Measurements from ENCODE around the gene SGO2. TPM values are rescaled to one million over a fixed set of nuclear protein-coding genes. Genes with fewer than 3 reads are reported as not detected.

Gene SGO2
- total and polyA plus RNA-seq, 2 donors (not counting 1 experiment from before 2014, with no cell fraction given) = 0.89 to 5.3 TPM

DNA sequence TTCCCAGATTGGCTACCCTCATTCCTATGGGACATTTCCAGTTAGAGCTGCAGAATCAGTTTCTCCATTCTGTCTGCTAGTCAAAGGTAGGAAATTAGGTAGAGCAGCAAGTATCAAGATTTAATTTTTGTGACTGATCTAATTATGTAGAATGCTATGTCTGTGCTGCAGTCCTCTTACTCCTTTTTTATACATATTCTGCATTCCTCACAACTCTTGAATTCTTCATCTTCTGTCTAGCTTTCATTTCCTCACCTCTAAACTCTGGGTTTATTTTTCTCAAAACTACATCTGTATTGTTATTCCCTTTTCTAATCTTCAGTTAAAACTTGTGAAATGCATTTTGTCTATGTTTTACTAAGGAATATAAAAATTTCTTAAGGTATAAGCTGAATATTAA is 8.6 kb downstream of the SGO2 start:
- POLR2A ChIA-PET = no interaction called here
- DNase-seq (no peak), ATAC-seq (ENCODE audit: low read depth) (no peak)
- CTCF ChIA-PET = interaction anchor here (1.5 kb wide), 1 partner anchor 25 kb away, joined by 3 read pairs; the partner anchor contains the start of gene KCTD18
- H3K36me3 ChIP-seq (replicated peaks in 1 of 2; ENCODE audit: control extremely low read depth in 1 of 2, control insufficient read depth in 1 of 2, extremely low read depth in 1 of 2, insufficient read depth in 2 of 2, low read length in 1 of 2) = no peaks in the 10 kb centered on the region
- no peaks in the 10 kb centered on the region for H3K27me3 Mint-ChIP-seq
- no peaks in the 10 kb centered on the region for H3K27me3 ChIP-seq (replicated peaks in 1 of 4; ENCODE audit: control extremely low read depth in 1 of 4, control insufficient read depth in 3 of 4, insufficient read depth in 4 of 4, low read length in 3 of 4)
- no peak overlapping the region for H3K9ac ChIP-seq (ENCODE audit: low read length)
- no peaks in the 10 kb centered on the region for H3K9me3 Mint-ChIP-seq (ENCODE audit: insufficient read depth)
- no peak overlapping the region for H3K27ac ChIP-seq (ENCODE audit: low read length in 2 of 2)
- no peak overlapping the region for H2AFZ ChIP-seq (ENCODE audit: insufficient read depth, low read depth, low read length, poor library complexity, severe bottlenecking)
- no peak overlapping the region for H3K4me3 ChIP-seq (ENCODE audit: control extremely low read depth in 1 of 5, extremely low read depth in 1 of 5, insufficient read depth in 1 of 5, low read depth in 2 of 5, low read length in 4 of 5)
- no peaks in the 10 kb centered on the region for H3K4me1 ChIP-seq (ENCODE audit: control insufficient read depth in 2 of 2, insufficient read depth in 2 of 2, low read length in 2 of 2)
- no peak overlapping the region for H3K4me3 Mint-ChIP-seq
- no peak overlapping the region for H3K27ac Mint-ChIP-seq
- H3K9me3 ChIP-seq (ENCODE audit: control extremely low read depth in 1 of 3, control insufficient read depth in 2 of 3, insufficient read depth in 1 of 3, low read length in 2 of 3) = no peaks in the 10 kb centered on the region
- H3K4me2 ChIP-seq (replicated peaks; ENCODE audit: low read depth, low read length, poor library complexity, severe bottlenecking) = no peak overlapping the region
- no peaks in the 10 kb centered on the region for H4K20me1 ChIP-seq (ENCODE audit: control insufficient read depth, insufficient read depth, low read length, poor library complexity, severe bottlenecking)
- TF ChIP-seq CTCF (IDR thresholded peaks at IDR 0.05) (no peak), EZH2 (IDR thresholded peaks at IDR 0.05; ENCODE audit: borderline replicate concordance, insufficient read depth, low read depth, low read length, poor library complexity, severe bottlenecking) (no peak)
- H3K79me2 ChIP-seq (ENCODE audit: control insufficient read depth, insufficient read depth, low read length) = peaks cover 20% of the 10 kb centered on the region
- H3K4me1 Mint-ChIP-seq = no peaks in the 10 kb centered on the region
- intact Hi-C loops (cut with micrococcal nuclease) = no loop called here

DNA sequence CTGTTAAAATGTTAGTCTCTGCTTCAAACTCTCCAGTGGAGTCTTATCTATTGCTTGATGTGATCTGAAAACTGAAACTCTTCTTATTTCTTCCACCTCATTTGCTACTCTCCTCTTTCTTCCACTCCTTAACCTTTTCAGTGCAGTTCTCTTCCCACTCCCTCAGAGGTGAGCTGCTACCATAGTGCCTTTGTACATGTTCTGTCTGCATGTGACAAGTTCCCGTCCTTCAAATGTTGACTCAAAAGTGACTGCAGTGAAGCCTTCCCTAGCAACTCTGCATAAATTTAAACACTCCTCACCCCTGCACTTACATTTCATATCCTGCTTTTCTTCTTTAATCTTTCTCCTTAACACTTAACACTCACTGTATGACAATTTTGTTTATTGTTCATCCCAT is 12.1 kb downstream of the SGO2 start:
- ChIA-PET POLR2A (no interaction called here), CTCF (no interaction called here)
- ATAC-seq (ENCODE audit: low read depth) (no peak), DNase-seq (no peak)
- Histone ChIP-seq H4K20me1 (ENCODE audit: control insufficient read depth, insufficient read depth, low read length, poor library complexity, severe bottlenecking) (no peaks in the 10 kb centered on the region), H2AFZ (ENCODE audit: insufficient read depth, low read depth, low read length, poor library complexity, severe bottlenecking) (no peak overlapping the region), H3K4me3 (ENCODE audit: control extremely low read depth in 1 of 5, extremely low read depth in 1 of 5, insufficient read depth in 1 of 5, low read depth in 2 of 5, low read length in 4 of 5) (no peak overlapping the region), H3K36me3 (replicated peaks in 1 of 2; ENCODE audit: control extremely low read depth in 1 of 2, control insufficient read depth in 1 of 2, extremely low read depth in 1 of 2, insufficient read depth in 2 of 2, low read length in 1 of 2) (peaks cover 2 to 3% of the 10 kb centered on the region in 2 experiments), H3K27me3 (replicated peaks in 1 of 4; ENCODE audit: control extremely low read depth in 1 of 4, control insufficient read depth in 3 of 4, insufficient read depth in 4 of 4, low read length in 3 of 4) (no peaks in the 10 kb centered on the region), H3K27ac (ENCODE audit: low read length in 2 of 2) (no peak overlapping the region), H3K4me1 (ENCODE audit: control insufficient read depth in 2 of 2, insufficient read depth in 2 of 2, low read length in 2 of 2) (no peaks in the 10 kb centered on the region), H3K79me2 (ENCODE audit: control insufficient read depth, insufficient read depth, low read length) (no peaks in the 10 kb centered on the region), H3K9me3 (ENCODE audit: control extremely low read depth in 1 of 3, control insufficient read depth in 2 of 3, insufficient read depth in 1 of 3, low read length in 2 of 3) (no peaks in the 10 kb centered on the region), H3K4me2 (replicated peaks; ENCODE audit: low read depth, low read length, poor library complexity, severe bottlenecking) (no peak overlapping the region), H3K9ac (ENCODE audit: low read length) (no peak overlapping the region)
- no peak for TF ChIP-seq EZH2 (IDR thresholded peaks at IDR 0.05; ENCODE audit: borderline replicate concordance, insufficient read depth, low read depth, low read length, poor library complexity, severe bottlenecking)
- 100% methylated on average over 1 of the region's 1 CpG for WGBS (ENCODE audit: insufficient coverage)
- H3K27ac Mint-ChIP-seq = no peak overlapping the region
- intact Hi-C loops (cut with micrococcal nuclease) = no loop called here
- H3K27me3 Mint-ChIP-seq = no peaks in the 10 kb centered on the region
- no peak overlapping the region for H3K4me3 Mint-ChIP-seq
- H3K9me3 Mint-ChIP-seq (ENCODE audit: insufficient read depth) = no peaks in the 10 kb centered on the region
- H3K4me1 Mint-ChIP-seq = no peaks in the 10 kb centered on the region
